MM.1S (cell line): ENCODE results near the gene RGPD5.
"Not testable (repeated sequence)": the region's sequence is repeated elsewhere in the genome, so short reads cannot be mapped to it uniquely, and the experiment has no call there.

Experiments used
- CTCF ChIP-seq: fragments of 300-600 bp; sonication (generic); IDR thresholded peaks from 2 replicates; pipeline ENCODE4 v1.5.1; 2016; ENCODE audit warnings: antibody characterized with exemption, low read length, mixed read lengths
- EZH2phosphoT487 ChIP-seq: fragments of 300-600 bp; sonication (generic); IDR thresholded peaks from 2 replicates; pipeline ENCODE4 v1.6.1; 2018; ENCODE audit warnings: antibody characterized with exemption, low read length

- TF ChIP-seq CTCF, EZH2phosphoT487: not testable (repeated sequence)
Observed at GRCh38 chr2:109794074-109794737, at the start of gene RGPD5.
